ENCODE results near the gene AHDC1. TPM values are rescaled to one million over a fixed set of nuclear protein-coding genes. Genes with fewer than 3 reads are reported as not detected.
A peak's percentile ranks its signal among the peaks of the same experiment; 100 is the strongest.

AHDC1 gene
- total and polyA plus RNA-seq, 2 of the 13 experiments (the other 11 are each of a cell fraction or from before 2014, with no cell fraction given) = 1.0 to 2.7 TPM

DNA sequence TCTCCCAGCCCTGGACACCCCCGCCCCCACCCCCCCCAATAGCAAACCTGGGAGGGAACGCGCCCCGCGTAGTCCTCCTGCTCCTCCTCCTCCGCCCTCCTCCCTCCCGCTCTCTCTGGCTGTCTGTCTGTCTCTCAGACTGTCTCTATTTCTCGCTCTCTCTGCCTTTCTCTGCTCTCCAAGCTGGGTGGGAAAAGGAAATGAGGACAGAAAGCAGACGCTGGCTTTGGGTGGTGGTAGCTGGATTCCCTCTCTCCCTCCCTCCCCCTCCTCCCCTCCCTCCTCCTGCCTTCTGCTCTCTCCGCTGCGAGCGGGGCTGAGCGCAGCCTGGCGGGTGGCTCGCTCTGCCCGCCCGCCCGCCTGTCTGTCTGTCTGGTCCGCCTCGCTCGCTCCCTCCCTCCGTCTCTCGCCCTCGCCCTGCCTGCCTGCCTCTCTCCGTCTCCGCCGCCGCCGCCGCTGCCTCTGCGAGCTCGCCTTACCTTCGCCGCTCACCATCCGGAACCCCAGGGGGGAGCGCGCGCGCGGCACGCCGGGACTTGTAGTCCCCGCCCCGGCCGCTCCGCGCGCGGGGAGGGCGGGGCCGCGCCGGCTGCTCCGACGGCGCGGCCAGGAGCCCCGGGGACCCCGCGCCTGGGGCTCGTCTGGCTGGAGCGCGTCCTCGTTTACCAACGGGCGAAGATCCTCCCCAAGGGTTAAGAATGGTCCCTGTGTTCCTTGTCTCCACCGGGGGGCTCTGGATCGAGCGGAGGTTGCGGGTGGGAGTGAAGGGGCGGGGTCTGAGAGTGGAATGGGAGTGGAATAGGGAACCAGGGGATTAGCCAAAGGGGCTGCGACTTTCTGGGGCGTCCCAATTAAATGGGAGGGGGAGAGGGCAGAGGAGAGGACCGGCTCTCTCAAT is at the start of gene AHDC1 (continued):
- no peak for TF ChIP-seq ZBTB8A (CRISPR knock-in tag; IDR thresholded peaks at IDR 0.05; ENCODE audit: borderline replicate concordance, low read depth)
- TF ChIP-seq, protein P1, sequence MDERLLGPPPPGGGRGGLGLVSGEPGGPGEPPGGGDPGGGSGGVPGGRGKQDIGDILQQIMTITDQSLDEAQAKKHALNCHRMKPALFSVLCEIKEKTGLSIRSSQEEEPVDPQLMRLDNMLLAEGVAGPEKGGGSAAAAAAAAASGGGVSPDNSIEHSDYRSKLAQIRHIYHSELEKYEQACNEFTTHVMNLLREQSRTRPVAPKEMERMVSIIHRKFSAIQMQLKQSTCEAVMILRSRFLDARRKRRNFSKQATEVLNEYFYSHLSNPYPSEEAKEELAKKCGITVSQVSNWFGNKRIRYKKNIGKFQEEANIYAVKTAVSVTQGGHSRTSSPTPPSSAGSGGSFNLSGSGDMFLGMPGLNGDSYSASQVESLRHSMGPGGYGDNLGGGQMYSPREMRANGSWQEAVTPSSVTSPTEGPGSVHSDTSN (CRISPR knock-in tag; IDR thresholded peaks at IDR 0.05) = no peak
- peak; percentile 82 for TF ChIP-seq HCFC1 (IDR thresholded peaks at IDR 0.05; ENCODE audit: low read depth, low read length)
- no peak for TF ChIP-seq DNMT3B (CRISPR knock-in tag; conservative IDR thresholded peaks at IDR 0.05)
- TF ChIP-seq, protein P2, sequence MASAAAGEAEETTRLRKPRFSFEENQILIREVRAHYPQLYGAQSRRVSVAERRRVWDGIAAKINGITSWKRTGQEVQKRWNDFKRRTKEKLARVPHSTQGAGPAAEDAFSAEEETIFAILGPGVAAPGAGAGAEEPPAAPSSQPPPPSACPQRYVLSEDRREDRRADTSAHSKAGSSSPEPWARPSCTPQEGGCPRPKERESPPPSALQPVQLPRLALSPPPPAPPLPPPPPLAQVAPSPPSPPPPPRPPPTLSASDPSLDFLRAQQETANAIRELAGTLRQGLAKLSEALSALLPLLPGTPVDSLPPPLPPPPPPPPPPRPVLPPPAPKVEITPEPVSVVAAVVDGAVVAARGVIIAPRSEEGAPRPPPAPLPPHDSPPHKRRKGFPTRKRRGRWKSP (CRISPR knock-in tag; IDR thresholded peaks at IDR 0.05) = no peak
- TF ChIP-seq ZNF550 (CRISPR knock-in tag; IDR thresholded peaks at IDR 0.05; ENCODE audit: borderline replicate concordance) = no peak
- no peak for TF ChIP-seq HNF4A (CRISPR knock-in tag; IDR thresholded peaks at IDR 0.05)
- peak; percentile 99 for TF ChIP-seq ZNF777 (CRISPR knock-in tag; IDR thresholded peaks at IDR 0.05)
- TF ChIP-seq ERF (CRISPR knock-in tag; IDR thresholded peaks at IDR 0.05) = peak; percentile 19; the same call in 1 of the 2 replicates
- no peak for TF ChIP-seq ZNF776 (CRISPR knock-in tag; IDR thresholded peaks at IDR 0.05)
- no peak for TF ChIP-seq KLF12 (CRISPR knock-in tag; IDR thresholded peaks at IDR 0.05; ENCODE audit: borderline replicate concordance)
- no peak for TF ChIP-seq USF2 (IDR thresholded peaks at IDR 0.05; ENCODE audit: low read depth, low read length)
- no peak for TF ChIP-seq USF2 (CRISPR knock-in tag; IDR thresholded peaks at IDR 0.05; ENCODE audit: borderline replicate concordance)
- TF ChIP-seq YEATS2 (CRISPR knock-in tag; IDR thresholded peaks at IDR 0.05; ENCODE audit: borderline replicate concordance) = no peak
- no peak for TF ChIP-seq ZNF605 (CRISPR knock-in tag; IDR thresholded peaks at IDR 0.05)
- no peak for TF ChIP-seq ZNF652 (CRISPR knock-in tag; IDR thresholded peaks at IDR 0.05; ENCODE audit: borderline replicate concordance, low read depth)
- TF ChIP-seq DRAP1 (CRISPR knock-in tag; IDR thresholded peaks at IDR 0.05) = peak; percentile 50; the same call in 1 of the 2 replicates
- TF ChIP-seq ZNF383 (CRISPR knock-in tag; IDR thresholded peaks at IDR 0.05; ENCODE audit: borderline replicate concordance) = no peak
- no peak for TF ChIP-seq TOE1 (CRISPR knock-in tag; IDR thresholded peaks at IDR 0.05)
- TF ChIP-seq CHD2 (IDR thresholded peaks at IDR 0.05; ENCODE audit: low read depth, low read length) = no peak
- no peak for TF ChIP-seq MAFG (CRISPR knock-in tag; IDR thresholded peaks at IDR 0.05)
- no peak for TF ChIP-seq NR2F6 (IDR thresholded peaks at IDR 0.05)
- TF ChIP-seq NR2F6 (CRISPR knock-in tag; IDR thresholded peaks at IDR 0.05) = peak; percentile 29; the same call in 1 of the 2 replicates
- no peak for TF ChIP-seq CERS6 (CRISPR knock-in tag; IDR thresholded peaks at IDR 0.05)
- no peak for TF ChIP-seq ZFP36L2 (CRISPR knock-in tag; IDR thresholded peaks at IDR 0.05)
- no peak for TF ChIP-seq ZBTB21 (CRISPR knock-in tag; IDR thresholded peaks at IDR 0.05)

Measured in HepG2 (cell line).